ENCODE data around the gene ZNF462. TPM values are rescaled to one million over a fixed set of nuclear protein-coding genes. Genes with fewer than 3 reads are reported as not detected.

The ZNF462 gene
- total and polyA plus RNA-seq, 2 experiments from 2014 or later, result 40.0 to 101 TPM

GRCh38 chr9:107039542-107039941, 176.6 kb downstream of the ZNF462 start:
- H3K36me3 Mint-ChIP-seq (ENCODE audit: low read depth), result no peaks in the 10 kb centered on the region
- H3K27ac ChIP-seq (ENCODE audit: low read depth), result no peak overlapping the region
- H3K4me3 ChIP-seq, result no peak overlapping the region
- H3K79me2 ChIP-seq (replicated peaks; ENCODE audit: insufficient read depth), result no peaks in the 10 kb centered on the region
- H4K20me1 ChIP-seq (replicated peaks; ENCODE audit: insufficient read depth), result no peaks in the 10 kb centered on the region
- no peak overlapping the region for H3K4me2 ChIP-seq
- H3K9me3 Mint-ChIP-seq, result no peaks in the 10 kb centered on the region
- TF ChIP-seq EZH2 (IDR thresholded peaks at IDR 0.05; ENCODE audit: low read depth, unreplicated experiment) (no peak), CREB1 (CRISPR knock-in tag; IDR thresholded peaks at IDR 0.05; ENCODE audit: low read depth) (no peak), ZNF331 (CRISPR knock-in tag; IDR thresholded peaks at IDR 0.05; ENCODE audit: low read depth) (no peak), NANOG (IDR thresholded peaks at IDR 0.05; ENCODE audit: borderline replicate concordance) (no peak), POLR2AphosphoS5 (IDR thresholded peaks at IDR 0.05; ENCODE audit: low read depth) (no peak), JUNB (IDR thresholded peaks at IDR 0.05; ENCODE audit: unreplicated experiment) (no peak), EZH2phosphoT487 (IDR thresholded peaks at IDR 0.05; ENCODE audit: unreplicated experiment) (no peak), ZNF114 (CRISPR knock-in tag; IDR thresholded peaks at IDR 0.05) (no peak), STAT1 (IDR thresholded peaks at IDR 0.05; ENCODE audit: unreplicated experiment) (no peak), REST (IDR thresholded peaks at IDR 0.05; ENCODE audit: unreplicated experiment) (no peak)
- TF ChIP-seq, protein P1, sequence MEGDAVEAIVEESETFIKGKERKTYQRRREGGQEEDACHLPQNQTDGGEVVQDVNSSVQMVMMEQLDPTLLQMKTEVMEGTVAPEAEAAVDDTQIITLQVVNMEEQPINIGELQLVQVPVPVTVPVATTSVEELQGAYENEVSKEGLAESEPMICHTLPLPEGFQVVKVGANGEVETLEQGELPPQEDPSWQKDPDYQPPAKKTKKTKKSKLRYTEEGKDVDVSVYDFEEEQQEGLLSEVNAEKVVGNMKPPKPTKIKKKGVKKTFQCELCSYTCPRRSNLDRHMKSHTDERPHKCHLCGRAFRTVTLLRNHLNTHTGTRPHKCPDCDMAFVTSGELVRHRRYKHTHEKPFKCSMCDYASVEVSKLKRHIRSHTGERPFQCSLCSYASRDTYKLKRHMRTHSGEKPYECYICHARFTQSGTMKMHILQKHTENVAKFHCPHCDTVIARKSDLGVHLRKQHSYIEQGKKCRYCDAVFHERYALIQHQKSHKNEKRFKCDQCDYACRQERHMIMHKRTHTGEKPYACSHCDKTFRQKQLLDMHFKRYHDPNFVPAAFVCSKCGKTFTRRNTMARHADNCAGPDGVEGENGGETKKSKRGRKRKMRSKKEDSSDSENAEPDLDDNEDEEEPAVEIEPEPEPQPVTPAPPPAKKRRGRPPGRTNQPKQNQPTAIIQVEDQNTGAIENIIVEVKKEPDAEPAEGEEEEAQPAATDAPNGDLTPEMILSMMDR (conservative IDR thresholded peaks at IDR 0.05; ENCODE audit: low read depth in 2 of 2), result no peak
- TF ChIP-seq, protein P2, sequence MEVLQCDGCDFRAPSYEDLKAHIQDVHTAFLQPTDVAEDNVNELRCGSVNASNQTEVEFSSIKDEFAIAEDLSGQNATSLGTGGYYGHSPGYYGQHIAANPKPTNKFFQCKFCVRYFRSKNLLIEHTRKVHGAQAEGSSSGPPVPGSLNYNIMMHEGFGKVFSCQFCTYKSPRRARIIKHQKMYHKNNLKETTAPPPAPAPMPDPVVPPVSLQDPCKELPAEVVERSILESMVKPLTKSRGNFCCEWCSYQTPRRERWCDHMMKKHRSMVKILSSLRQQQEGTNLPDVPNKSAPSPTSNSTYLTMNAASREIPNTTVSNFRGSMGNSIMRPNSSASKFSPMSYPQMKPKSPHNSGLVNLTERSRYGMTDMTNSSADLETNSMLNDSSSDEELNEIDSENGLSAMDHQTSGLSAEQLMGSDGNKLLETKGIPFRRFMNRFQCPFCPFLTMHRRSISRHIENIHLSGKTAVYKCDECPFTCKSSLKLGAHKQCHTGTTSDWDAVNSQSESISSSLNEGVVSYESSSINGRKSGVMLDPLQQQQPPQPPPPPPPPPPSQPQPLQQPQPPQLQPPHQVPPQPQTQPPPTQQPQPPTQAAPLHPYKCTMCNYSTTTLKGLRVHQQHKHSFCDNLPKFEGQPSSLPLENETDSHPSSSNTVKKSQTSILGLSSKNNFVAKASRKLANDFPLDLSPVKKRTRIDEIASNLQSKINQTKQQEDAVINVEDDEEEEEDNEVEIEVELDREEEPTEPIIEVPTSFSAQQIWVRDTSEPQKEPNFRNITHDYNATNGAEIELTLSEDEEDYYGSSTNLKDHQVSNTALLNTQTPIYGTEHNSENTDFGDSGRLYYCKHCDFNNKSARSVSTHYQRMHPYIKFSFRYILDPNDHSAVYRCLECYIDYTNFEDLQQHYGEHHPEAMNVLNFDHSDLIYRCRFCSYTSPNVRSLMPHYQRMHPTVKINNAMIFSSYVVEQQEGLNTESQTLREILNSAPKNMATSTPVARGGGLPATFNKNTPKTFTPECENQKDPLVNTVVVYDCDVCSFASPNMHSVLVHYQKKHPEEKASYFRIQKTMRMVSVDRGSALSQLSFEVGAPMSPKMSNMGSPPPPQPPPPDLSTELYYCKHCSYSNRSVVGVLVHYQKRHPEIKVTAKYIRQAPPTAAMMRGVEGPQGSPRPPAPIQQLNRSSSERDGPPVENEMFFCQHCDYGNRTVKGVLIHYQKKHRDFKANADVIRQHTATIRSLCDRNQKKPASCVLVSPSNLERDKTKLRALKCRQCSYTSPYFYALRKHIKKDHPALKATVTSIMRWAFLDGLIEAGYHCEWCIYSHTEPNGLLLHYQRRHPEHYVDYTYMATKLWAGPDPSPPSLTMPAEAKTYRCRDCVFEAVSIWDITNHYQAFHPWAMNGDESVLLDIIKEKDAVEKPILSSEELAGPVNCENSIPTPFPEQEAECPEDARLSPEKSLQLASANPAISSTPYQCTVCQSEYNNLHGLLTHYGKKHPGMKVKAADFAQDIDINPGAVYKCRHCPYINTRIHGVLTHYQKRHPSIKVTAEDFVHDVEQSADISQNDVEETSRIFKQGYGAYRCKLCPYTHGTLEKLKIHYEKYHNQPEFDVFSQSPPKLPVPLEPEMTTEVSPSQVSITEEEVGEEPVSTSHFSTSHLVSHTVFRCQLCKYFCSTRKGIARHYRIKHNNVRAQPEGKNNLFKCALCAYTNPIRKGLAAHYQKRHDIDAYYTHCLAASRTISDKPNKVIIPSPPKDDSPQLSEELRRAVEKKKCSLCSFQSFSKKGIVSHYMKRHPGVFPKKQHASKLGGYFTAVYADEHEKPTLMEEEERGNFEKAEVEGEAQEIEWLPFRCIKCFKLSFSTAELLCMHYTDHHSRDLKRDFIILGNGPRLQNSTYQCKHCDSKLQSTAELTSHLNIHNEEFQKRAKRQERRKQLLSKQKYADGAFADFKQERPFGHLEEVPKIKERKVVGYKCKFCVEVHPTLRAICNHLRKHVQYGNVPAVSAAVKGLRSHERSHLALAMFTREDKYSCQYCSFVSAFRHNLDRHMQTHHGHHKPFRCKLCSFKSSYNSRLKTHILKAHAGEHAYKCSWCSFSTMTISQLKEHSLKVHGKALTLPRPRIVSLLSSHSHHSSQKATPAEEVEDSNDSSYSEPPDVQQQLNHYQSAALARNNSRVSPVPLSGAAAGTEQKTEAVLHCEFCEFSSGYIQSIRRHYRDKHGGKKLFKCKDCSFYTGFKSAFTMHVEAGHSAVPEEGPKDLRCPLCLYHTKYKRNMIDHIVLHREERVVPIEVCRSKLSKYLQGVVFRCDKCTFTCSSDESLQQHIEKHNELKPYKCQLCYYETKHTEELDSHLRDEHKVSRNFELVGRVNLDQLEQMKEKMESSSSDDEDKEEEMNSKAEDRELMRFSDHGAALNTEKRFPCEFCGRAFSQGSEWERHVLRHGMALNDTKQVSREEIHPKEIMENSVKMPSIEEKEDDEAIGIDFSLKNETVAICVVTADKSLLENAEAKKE (CRISPR knock-in tag; IDR thresholded peaks at IDR 0.05), result no peak
- TF ChIP-seq, protein P3, sequence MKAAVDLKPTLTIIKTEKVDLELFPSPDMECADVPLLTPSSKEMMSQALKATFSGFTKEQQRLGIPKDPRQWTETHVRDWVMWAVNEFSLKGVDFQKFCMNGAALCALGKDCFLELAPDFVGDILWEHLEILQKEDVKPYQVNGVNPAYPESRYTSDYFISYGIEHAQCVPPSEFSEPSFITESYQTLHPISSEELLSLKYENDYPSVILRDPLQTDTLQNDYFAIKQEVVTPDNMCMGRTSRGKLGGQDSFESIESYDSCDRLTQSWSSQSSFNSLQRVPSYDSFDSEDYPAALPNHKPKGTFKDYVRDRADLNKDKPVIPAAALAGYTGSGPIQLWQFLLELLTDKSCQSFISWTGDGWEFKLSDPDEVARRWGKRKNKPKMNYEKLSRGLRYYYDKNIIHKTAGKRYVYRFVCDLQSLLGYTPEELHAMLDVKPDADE (IDR thresholded peaks at IDR 0.05), result no peak
- H3K36me3 ChIP-seq (ENCODE audit: insufficient read depth), result no peaks in the 10 kb centered on the region
- no peak for DNase-seq (ENCODE audit: low spot score)
- no peak overlapping the region for H3K4me3 Mint-ChIP-seq
- no peaks in the 10 kb centered on the region for H3K4me1 ChIP-seq (ENCODE audit: insufficient read depth)
- H3F3A ChIP-seq (replicated peaks; ENCODE audit: low read depth), result no peaks in the 10 kb centered on the region
- no peak overlapping the region for H3K27ac Mint-ChIP-seq
- no peaks in the 10 kb centered on the region; the same call in 2 of the 3 replicates for H3K4me1 Mint-ChIP-seq
- H3K9me2 ChIP-seq (ENCODE audit: insufficient read depth), result no peaks in the 10 kb centered on the region
- no peaks in the 10 kb centered on the region for H3K27me3 ChIP-seq (ENCODE audit: insufficient read depth)
- H3K27me3 Mint-ChIP-seq (ENCODE audit: insufficient read depth, low read depth, poor library complexity), result no peaks in the 10 kb centered on the region
- no peak for ATAC-seq
- H2AFZ ChIP-seq, result no peak overlapping the region
